Ectodermal cell (in vitro differentiated cells): Measurements from ENCODE around the gene MYBPC3. TPM values are rescaled to one million over a fixed set of nuclear protein-coding genes. Genes with fewer than 3 reads are reported as not detected.

Source experiments
- H3K27ac ChIP-seq: 2 replicates; pipeline ENCODE4 v1.7.0; 2013; ENCODE audit warnings: mild to moderate bottlenecking, low read depth, low read length; ENCODE audit not compliant: insufficient read depth, poor library complexity, severe bottlenecking
- H3K27me3 ChIP-seq: 2 replicates; pipeline ENCODE4 v1.7.0; 2013; ENCODE audit warnings: mild to moderate bottlenecking, low read length; ENCODE audit not compliant: insufficient read depth, control insufficient read depth, poor library complexity, severe bottlenecking
- H3K36me3 ChIP-seq: one replicate; pipeline ENCODE4 v1.7.0; 2013; ENCODE audit warnings: low read length; ENCODE audit not compliant: control insufficient read depth, insufficient read depth
- H3K4me1 ChIP-seq: one replicate; pipeline ENCODE4 v1.7.0; 2013; ENCODE audit warnings: low read length; ENCODE audit not compliant: control insufficient read depth, insufficient read depth
- H3K4me3 ChIP-seq: 2 replicates; pipeline ENCODE4 v1.7.0; 2013; ENCODE audit warnings: low read depth, low read length, control low read depth; ENCODE audit not compliant: insufficient read depth
- H3K9me3 ChIP-seq: 2 replicates; pipeline ENCODE4 v1.7.0; 2013; ENCODE audit warnings: mild to moderate bottlenecking, low read length, moderate library complexity; ENCODE audit not compliant: control insufficient read depth
- WGBS, 2 experiments: methylation state at CpG; one replicate each; pipeline ENCODE4 v1.1.7; 2013; ENCODE audit warnings: missing lambda C conversion rate in 2 of 2; 5-methylcytosine and 5-hydroxymethylcytosine counted together
- polyA plus RNA-seq, 4 experiments: library from polyadenylated mRNA; stranded (reverse); fragments of 50-300 nt; gene quantifications; one replicate each; pipeline ENCODE4 v1.2.3, GENCODE V29; 2013

The MYBPC3 gene
- polyA plus RNA-seq (2013, experiment 1 of 4): not detected
- 0.25 TPM for polyA plus RNA-seq (2013, experiment 2 of 4)
- polyA plus RNA-seq (2013, experiment 3 of 4): 0.11 TPM
- polyA plus RNA-seq (2013, experiment 4 of 4): 0.12 TPM

DNA sequence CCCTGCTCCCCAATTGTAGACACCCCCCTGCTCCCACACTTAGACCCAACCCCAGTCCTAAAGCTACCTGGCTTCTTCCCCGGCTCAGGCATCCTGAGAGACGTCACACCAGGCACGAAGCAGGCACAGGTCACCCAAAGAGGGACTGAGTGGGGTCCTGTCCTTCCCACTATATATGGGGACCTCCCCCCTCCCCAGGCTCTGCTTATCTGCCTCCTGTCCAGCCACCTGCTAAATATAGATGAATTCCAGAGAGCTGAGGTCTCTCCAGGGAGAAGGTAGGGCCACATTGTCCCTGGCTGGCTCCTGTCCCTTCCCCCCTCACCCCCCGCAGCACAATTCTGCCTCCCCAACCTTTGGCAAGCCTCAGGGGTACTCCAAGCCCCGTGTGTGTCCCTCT is at the start of gene MYBPC3:
Gene MYBPC3, minus strand, starts transcription at position 147 of the 400 bp plus-strand sequence. Its CDS starts 55 bp downstream, at position 92.
- no peaks in the 10 kb centered on the region for H3K9me3 ChIP-seq
- no peak within 1 kb of the TSS for H3K4me3 ChIP-seq
- no peaks in the 10 kb centered on the region for H3K36me3 ChIP-seq
- H3K27ac ChIP-seq: no peak within 1 kb of the TSS
- WGBS, 2 experiments: 90 to 91% methylated on average over 5 of the region's 5 CpGs
- no peaks in the 10 kb centered on the region for H3K4me1 ChIP-seq
- no peaks in the 10 kb centered on the region for H3K27me3 ChIP-seq

DNA sequence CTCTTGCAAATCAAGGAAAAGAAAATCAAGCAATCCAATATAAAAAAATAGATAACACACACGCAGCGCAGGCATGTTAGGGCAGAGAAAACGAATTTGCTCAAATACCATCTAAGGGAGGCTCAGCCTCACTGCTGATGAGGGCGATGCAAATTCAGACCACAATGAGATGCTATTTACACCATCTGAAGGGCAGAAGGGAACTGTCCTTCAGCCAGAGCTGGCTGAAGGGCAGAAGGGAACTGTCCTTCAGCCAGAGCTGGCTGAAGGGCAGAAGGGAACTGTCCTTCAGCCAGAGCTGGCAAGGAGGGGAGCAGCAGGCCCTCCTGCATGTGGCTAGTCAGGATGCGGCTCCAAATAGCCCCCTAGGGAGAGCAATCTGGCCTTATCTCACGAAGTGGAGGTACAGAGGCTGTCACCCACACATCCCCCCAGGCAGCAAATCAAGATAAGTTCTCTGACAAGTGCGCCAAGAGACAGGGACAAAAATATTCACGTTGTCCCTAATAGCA is 48.3 kb upstream of the MYBPC3 start:
- Histone ChIP-seq H3K27ac (no peak overlapping the region), H3K36me3 (no peaks in the 10 kb centered on the region), H3K27me3 (no peaks in the 10 kb centered on the region), H3K4me1 (peaks cover 4% of the 10 kb centered on the region), H3K9me3 (no peaks in the 10 kb centered on the region), H3K4me3 (peak overlapping the region; percentile 23)
- 22 to 26% methylated on average over 7 to 8 of the region's 8 CpGs for WGBS, 2 experiments

DNA sequence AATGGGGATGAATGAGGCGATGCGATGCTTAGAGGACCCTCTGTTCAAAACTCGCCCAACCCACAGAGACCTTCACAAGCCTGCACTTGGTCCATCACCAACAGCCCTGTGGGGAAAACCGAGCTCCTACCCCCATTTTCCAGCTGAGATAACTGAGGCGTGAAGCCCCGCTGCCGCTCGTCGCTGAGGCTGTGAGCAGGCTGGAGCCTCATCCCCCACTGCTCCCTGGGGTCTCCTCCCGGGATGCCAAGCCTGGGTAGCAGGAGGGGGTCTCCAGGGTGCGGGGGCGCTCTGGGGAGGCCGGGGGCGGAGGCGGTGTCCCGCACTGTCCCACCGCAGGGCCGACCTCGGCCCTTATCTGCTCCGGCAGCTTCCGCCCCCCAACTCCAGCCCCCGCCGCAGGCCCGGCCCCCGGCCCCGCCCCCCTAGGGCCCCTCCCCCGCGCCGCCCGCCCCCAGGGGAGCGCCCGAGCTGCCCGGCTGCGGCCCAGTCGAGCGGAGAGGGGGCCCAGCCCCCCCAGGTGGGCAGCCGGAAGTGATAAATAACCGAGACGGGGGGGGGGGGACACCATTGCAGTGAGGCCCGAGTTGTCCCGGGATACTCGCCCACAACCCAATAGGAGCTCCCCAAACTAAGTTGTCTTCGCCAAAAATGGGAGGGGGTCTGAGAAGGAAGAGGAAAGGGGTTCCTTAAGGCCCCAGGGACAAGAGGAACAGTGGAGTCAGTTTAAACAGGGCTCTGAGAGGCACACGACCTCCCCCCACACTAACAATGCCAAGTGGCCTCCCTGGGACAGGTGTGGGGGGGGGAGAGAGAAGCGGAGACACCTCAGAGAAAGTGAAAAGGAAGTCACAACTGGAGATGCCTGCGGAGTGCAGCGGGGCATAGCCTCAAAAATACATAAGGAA is 47.6 kb upstream of the MYBPC3 start:
- Histone ChIP-seq H3K4me3 (peak overlapping the region; percentile 41), H3K36me3 (no peaks in the 10 kb centered on the region), H3K27ac (no peak overlapping the region), H3K9me3 (no peaks in the 10 kb centered on the region), H3K4me1 (peaks cover 4% of the 10 kb centered on the region), H3K27me3 (no peaks in the 10 kb centered on the region)
- 9 to 10% methylated on average over 45 to 46 of the region's 47 CpGs for WGBS, 2 experiments

DNA sequence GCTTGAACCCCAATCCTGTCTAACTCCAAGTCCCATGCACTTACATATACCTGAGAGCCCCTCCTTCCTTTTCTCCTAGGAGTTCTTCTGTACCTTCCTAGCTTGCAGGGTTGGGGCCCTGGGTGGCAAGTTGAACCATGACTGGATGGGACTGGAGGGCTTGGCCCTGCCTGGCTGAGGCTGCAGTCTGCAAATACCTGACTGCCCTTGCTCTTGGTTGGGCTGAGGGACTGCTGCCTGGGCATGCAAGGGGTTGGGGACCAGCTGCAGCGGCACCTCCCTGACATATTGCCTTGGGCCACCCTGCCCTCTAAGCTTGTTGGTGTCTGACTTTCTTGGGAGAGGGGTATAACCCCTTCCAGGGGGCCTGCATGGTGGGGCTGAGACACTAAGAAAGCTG is 46.0 kb upstream of the MYBPC3 start:
- peaks cover 4% of the 10 kb centered on the region for H3K4me1 ChIP-seq
- H3K27me3 ChIP-seq: no peaks in the 10 kb centered on the region
- no peak overlapping the region for H3K27ac ChIP-seq
- no peaks in the 10 kb centered on the region for H3K36me3 ChIP-seq
- no peaks in the 10 kb centered on the region for H3K9me3 ChIP-seq
- no peak overlapping the region for H3K4me3 ChIP-seq
- 90 to 95% methylated on average over 1 of the region's 1 CpG for WGBS, 2 experiments

DNA sequence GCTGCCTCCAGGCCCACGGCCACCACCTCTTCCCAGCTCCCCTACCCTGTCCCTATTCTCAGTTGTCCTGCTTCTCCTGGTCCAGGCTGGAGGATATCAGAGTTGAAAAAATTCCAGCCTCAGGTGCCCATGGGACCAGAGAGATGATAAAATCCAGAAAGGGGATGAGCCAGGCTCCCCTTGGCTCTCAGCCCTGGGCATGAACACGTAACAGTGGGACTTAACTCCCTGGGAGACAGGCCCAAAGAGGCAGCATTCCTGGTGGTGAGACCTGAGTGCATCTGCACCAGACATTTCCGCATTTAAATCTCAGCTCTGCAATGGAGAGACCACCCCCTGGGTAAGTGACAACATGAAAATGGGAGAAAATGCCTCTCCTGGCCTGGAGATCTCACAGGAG is 45.5 kb upstream of the MYBPC3 start:
- H3K4me3 ChIP-seq: no peak overlapping the region
- whole genome bisulfite sequencing, 2 experiments: 88 to 89% methylated on average over 3 of the region's 3 CpGs
- H3K27me3 ChIP-seq: no peaks in the 10 kb centered on the region
- no peaks in the 10 kb centered on the region for H3K9me3 ChIP-seq
- no peaks in the 10 kb centered on the region for H3K36me3 ChIP-seq
- H3K27ac ChIP-seq: no peak overlapping the region
- H3K4me1 ChIP-seq: peaks cover 4% of the 10 kb centered on the region

DNA sequence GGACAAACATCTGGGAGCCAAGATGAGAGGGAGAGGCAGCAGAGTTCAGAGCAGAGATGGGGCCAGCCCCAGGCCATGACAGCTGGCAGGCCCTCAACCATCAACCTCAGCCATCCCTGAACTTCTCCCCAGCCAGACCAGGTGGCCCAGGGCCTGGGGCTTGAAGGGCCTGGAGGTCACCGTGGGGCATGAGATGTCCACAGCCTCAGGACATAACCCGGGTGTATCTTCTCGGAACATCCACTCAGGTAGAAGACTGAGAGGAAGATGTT is 43.5 kb upstream of the MYBPC3 start:
- H3K36me3 ChIP-seq: no peaks in the 10 kb centered on the region
- H3K9me3 ChIP-seq: no peaks in the 10 kb centered on the region
- H3K4me3 ChIP-seq: no peak overlapping the region
- 92 to 98% methylated on average over 3 of the region's 3 CpGs for WGBS, 2 experiments
- H3K27me3 ChIP-seq: no peaks in the 10 kb centered on the region
- H3K4me1 ChIP-seq: peaks cover 4% of the 10 kb centered on the region
- H3K27ac ChIP-seq: no peak overlapping the region

DNA sequence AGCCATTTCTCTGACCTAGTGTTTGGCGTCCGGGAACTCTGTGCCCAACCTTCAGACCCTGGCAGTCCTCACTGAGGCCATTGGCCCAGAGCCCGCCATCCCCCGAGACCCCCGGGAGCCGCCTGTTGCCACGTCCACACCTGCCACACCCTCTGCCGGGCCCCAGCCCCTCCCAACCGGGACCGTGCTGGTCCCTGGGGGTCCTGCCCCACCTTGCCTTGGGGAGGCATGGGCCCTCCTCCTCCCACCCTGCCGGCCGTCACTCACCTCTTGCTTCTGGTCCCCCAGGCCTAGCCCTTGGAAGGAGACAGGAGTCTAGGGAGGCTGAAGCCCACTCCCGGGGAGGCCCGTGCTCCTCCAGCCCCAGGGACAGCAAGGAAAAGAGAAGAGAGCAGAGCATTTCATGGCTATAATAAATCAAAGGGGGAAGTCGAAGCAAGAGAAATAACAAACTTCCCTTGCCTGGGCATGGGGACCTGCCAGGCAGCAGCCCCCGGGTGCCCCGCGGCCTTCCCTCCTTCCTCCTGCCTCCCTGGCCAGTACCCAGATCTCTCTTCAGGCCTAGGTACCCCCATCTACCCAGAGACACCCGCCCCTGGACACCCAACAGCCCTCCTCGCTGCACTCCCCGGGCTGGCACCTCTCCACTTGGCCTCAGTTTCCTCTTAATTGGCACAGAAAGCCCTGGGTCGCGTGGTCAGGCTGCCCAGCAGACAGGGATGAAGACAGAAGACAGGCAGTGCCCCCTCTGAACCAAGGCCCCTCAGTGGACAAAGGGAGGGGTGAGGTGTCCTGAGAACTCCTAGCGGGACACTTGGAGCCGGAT is 42.9 kb upstream of the MYBPC3 start:
- Histone ChIP-seq H3K27me3 (no peaks in the 10 kb centered on the region), H3K27ac (no peak overlapping the region), H3K9me3 (no peaks in the 10 kb centered on the region), H3K36me3 (no peaks in the 10 kb centered on the region), H3K4me3 (no peak overlapping the region), H3K4me1 (peaks cover 1% of the 10 kb centered on the region)
- 94% methylated on average over 25 of the region's 25 CpGs for WGBS, 2 experiments

DNA sequence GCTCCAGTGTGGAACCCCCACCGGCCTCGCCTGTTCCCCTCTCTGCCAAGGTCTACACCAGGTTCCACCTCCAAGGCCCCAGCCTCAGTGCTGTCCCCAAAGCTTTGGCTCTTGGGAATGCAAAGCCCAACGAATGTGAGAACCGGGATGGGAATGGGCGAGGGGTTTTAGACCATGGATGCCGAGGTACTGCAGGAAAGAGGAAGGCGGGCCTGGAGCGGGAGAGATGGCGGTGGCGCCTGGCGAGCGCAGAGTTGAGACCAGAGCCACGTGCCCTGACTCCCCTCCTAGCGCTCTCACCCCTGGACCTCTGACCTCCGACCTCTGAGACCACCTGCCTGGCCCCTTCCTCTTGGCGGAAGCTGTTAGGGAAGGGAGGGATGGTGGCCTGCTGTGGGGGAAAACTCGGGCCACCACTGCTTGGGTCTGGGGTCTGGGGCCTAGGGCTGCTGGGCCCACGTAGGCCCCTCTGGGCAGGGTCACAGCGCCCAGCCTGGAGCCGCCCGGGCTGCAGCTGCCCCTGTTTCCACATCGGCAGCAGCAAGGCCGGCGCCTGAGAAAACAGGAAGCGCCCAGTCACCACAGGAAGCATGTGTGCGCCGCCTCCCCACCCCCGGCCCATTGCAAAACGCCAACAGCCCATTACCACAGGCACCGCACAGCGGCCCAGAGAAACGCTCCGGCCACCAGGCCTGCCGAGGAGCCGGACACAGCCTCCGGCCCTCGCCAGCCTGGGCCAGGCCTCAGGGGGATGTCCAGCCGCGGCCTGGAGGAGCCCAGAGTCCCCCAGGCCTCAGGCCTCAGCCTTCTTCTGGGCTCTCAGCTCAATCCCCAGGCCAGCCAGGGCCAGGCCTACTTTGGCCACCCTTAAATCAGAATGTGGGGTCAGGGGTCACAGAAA is 42.1 kb upstream of the MYBPC3 start:
- H3K36me3 ChIP-seq: no peaks in the 10 kb centered on the region
- H3K4me1 ChIP-seq: no peaks in the 10 kb centered on the region
- H3K27ac ChIP-seq: no peak overlapping the region
- no peak overlapping the region for H3K4me3 ChIP-seq
- H3K27me3 ChIP-seq: no peaks in the 10 kb centered on the region
- WGBS, 2 experiments: 89 to 91% methylated on average over 39 of the region's 39 CpGs
- no peaks in the 10 kb centered on the region for H3K9me3 ChIP-seq

DNA sequence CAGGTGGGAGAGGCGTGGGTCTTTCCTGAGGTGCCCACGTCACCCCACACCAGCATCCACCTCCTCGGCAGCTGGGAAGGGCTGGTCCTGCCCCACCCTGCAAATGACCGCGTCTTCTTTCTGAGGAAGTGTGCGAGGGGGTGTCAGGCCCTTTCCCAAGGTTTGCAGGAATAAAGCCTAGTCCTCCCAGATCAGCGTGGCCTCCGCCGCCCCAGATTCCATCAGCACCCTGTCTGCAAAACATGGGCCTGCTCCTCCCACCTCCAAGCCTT is 41.5 kb upstream of the MYBPC3 start:
- Histone ChIP-seq H3K4me3 (no peak overlapping the region), H3K27ac (no peak overlapping the region), H3K4me1 (no peaks in the 10 kb centered on the region), H3K27me3 (no peaks in the 10 kb centered on the region), H3K9me3 (no peaks in the 10 kb centered on the region), H3K36me3 (no peaks in the 10 kb centered on the region)
- 95% methylated on average over 9 of the region's 9 CpGs for WGBS, 2 experiments
